PFSK-1 (cell line): ENCODE results near the gene PCBD1.

Source experiments
- FOXP2 ChIP-seq: optimal IDR thresholded peaks from 2 replicates; pipeline ENCODE3; 2011; ENCODE audit warnings: borderline replicate concordance, control low read depth, inconsistent platforms; ENCODE audit not compliant: insufficient read depth; ENCODE audit errors: extremely low read length, extremely low read depth
- POLR2AphosphoS5 ChIP-seq: IDR thresholded peaks from 2 replicates; pipeline ENCODE4 v1.6.1; 2012; ENCODE audit warnings: low read depth, mild to moderate bottlenecking, control low read depth, low read length, moderate library complexity
- REST ChIP-seq, 2 experiments: IDR thresholded peaks; 2 replicates each; pipeline versions ENCODE4 v1.6.1 to v1.8.0; 2011 to 2012; ENCODE audit warnings: low read depth in 2 of 2, low read length in 2 of 2, control low read depth in 1 of 2, inconsistent platforms in 1 of 2, mild to moderate bottlenecking in 1 of 2, moderate library complexity in 1 of 2; ENCODE audit not compliant: insufficient read depth in 1 of 2
- SIN3A ChIP-seq: IDR thresholded peaks from 2 replicates; pipeline ENCODE4 v1.6.1; 2012; ENCODE audit warnings: mild to moderate bottlenecking, low read length, moderate library complexity, borderline replicate concordance; ENCODE audit not compliant: insufficient read depth
- TAF1 ChIP-seq: IDR thresholded peaks from 2 replicates; pipeline ENCODE4 v1.6.1; 2012; ENCODE audit warnings: low read length, control low read depth, borderline replicate concordance; ENCODE audit not compliant: insufficient read depth

The PCBD1 gene

GRCh38 chr10:70934701-70935100, 46.3 kb upstream of the PCBD1 start:
- no peak for TF ChIP-seq SIN3A
- TF ChIP-seq FOXP2 = no peak
- TF ChIP-seq REST (IDR thresholded peaks at IDR 0.05; ENCODE audit: insufficient read depth in 1 of 2, low read depth in 2 of 2, low read length in 2 of 2) = no peak
- TF ChIP-seq POLR2AphosphoS5 = no peak
- no peak for TF ChIP-seq TAF1

GRCh38 chr10:70932392-70933196, 44.2 kb upstream of the PCBD1 start:
- TF ChIP-seq TAF1 = no peak

- TF ChIP-seq POLR2AphosphoS5 = no peak
- no peak for TF ChIP-seq TAF1
- TF ChIP-seq FOXP2 = no peak
- TF ChIP-seq SIN3A = no peak
- TF ChIP-seq REST (IDR thresholded peaks at IDR 0.05; ENCODE audit: insufficient read depth in 1 of 2, low read depth in 2 of 2, low read length in 2 of 2) = no peak
These were observed 42.9 kb upstream of the PCBD1 start for GRCh38 chr10:70931168-70931815.

GRCh38 chr10:70930263-70931000, 42.1 kb upstream of the PCBD1 start:
- TF ChIP-seq TAF1 (no peak), FOXP2 (no peak), SIN3A (no peak), POLR2AphosphoS5 (no peak), REST (IDR thresholded peaks at IDR 0.05; ENCODE audit: insufficient read depth in 1 of 2, low read depth in 2 of 2, low read length in 2 of 2) (no peak)

- TF ChIP-seq TAF1 = no peak
- TF ChIP-seq SIN3A = no peak
- no peak for TF ChIP-seq REST (IDR thresholded peaks at IDR 0.05; ENCODE audit: insufficient read depth in 1 of 2, low read depth in 2 of 2, low read length in 2 of 2)
- no peak for TF ChIP-seq POLR2AphosphoS5
- TF ChIP-seq FOXP2 = no peak
These were observed 39.8 kb upstream of the PCBD1 start for GRCh38 chr10:70928140-70928539.
